WTC11 (cell line): Measurements from ENCODE around the gene TYROBP. TPM values are rescaled to one million over a fixed set of nuclear protein-coding genes. Genes with fewer than 3 reads are reported as not detected.

ENCODE experiments used
- ATAC-seq: fragments of 200-7000 bp; cut with Tn5 transposase; 2 replicates; pipeline ENCODE4 v1.10.0; 2021; ENCODE audit warnings: mild to moderate bottlenecking, moderate library complexity
- CTCF ChIA-PET: fragments of 300-600 bp; sonication (Branson Sonifier 250); formaldehyde crosslinking; loops from one replicate; lab custom pipeline; 2021; ENCODE audit warnings: antibody characterized with exemption; lab: Charles Lee
- POLR2A ChIA-PET: fragments of 350-600 bp; sonication (Branson Sonifier 250); formaldehyde crosslinking; loops from one replicate; lab custom pipeline; 2021; ENCODE audit warnings: antibody characterized with exemption; lab: Charles Lee
- DNase-seq: peaks from one replicate; pipeline ENCODE4 v3.0.0; 2021; ENCODE audit warnings: low spot score
- H3K27ac Mint-ChIP-seq: 2 replicates; pipeline ENCODE4 v1.8.0; 2021; ENCODE audit warnings: mixed read lengths
- H3K27me3 Mint-ChIP-seq: 2 replicates; pipeline ENCODE4 v1.8.0; 2021; ENCODE audit warnings: low read depth, mild to moderate bottlenecking, moderate library complexity, mixed read lengths
- H3K36me3 Mint-ChIP-seq: 2 replicates; pipeline ENCODE4 v1.8.0; 2021; ENCODE audit warnings: mixed read lengths
- H3K4me1 Mint-ChIP-seq: 2 replicates; pipeline ENCODE4 v1.8.0; 2022; ENCODE audit warnings: mixed read lengths
- H3K4me3 Mint-ChIP-seq: 2 replicates; pipeline ENCODE4 v1.8.0; 2021; ENCODE audit warnings: mild to moderate bottlenecking, moderate library complexity, mixed read lengths
- H3K9me3 Mint-ChIP-seq: 2 replicates; pipeline ENCODE4 v1.8.0; 2021; ENCODE audit warnings: mixed read lengths
- ATF3 ChIP-seq: sonication (generic); formaldehyde crosslinking; conservative IDR thresholded peaks from 2 replicates; pipeline ENCODE4 v1.8.1; 2022; ENCODE audit warnings: mild to moderate bottlenecking, missing genetic modification reagents
- CREB1 ChIP-seq: sonication (generic); formaldehyde crosslinking; IDR thresholded peaks from 2 replicates; pipeline ENCODE4 v1.8.0; 2023; ENCODE audit warnings: mild to moderate bottlenecking, missing genetic modification reagents
- ELF4 ChIP-seq: sonication (generic); formaldehyde crosslinking; IDR thresholded peaks from 2 replicates; pipeline ENCODE4 v1.8.1; 2022; ENCODE audit warnings: low read depth, mild to moderate bottlenecking, moderate library complexity, missing genetic modification reagents
- ERG ChIP-seq: fragments of 250-450 bp; sonication (Bioruptor Pico); IDR thresholded peaks from 2 replicates; pipeline ENCODE4 v1.8.0; 2021; ENCODE audit warnings: mild to moderate bottlenecking
- FOXK1 ChIP-seq: sonication (generic); formaldehyde crosslinking; IDR thresholded peaks from 2 replicates; pipeline ENCODE4 v1.8.0; 2022; ENCODE audit warnings: mild to moderate bottlenecking, moderate library complexity, missing genetic modification reagents
- GABPB1 ChIP-seq: sonication (generic); formaldehyde crosslinking; IDR thresholded peaks from 2 replicates; pipeline ENCODE4 v1.8.1; 2023; ENCODE audit warnings: mild to moderate bottlenecking, missing genetic modification reagents
- IRF1 ChIP-seq: sonication (generic); formaldehyde crosslinking; IDR thresholded peaks from 2 replicates; pipeline ENCODE4 v1.8.0; 2023; ENCODE audit warnings: missing genetic modification reagents
- KAT7 ChIP-seq: sonication (generic); formaldehyde crosslinking; IDR thresholded peaks from 2 replicates; pipeline ENCODE4 v1.8.1; 2023; ENCODE audit warnings: missing genetic modification reagents, mild to moderate bottlenecking, borderline replicate concordance
- MYBL2 ChIP-seq: sonication (generic); formaldehyde crosslinking; IDR thresholded peaks from 2 replicates; pipeline ENCODE4 v1.8.1; 2023; ENCODE audit warnings: mild to moderate bottlenecking, moderate library complexity, missing genetic modification reagents
- NR1H2 ChIP-seq: sonication (generic); formaldehyde crosslinking; IDR thresholded peaks from 2 replicates; pipeline ENCODE4 v1.9.0; 2021; ENCODE audit warnings: mild to moderate bottlenecking, moderate library complexity, missing genetic modification reagents
- PRRX2 ChIP-seq: fragments of 250-450 bp; sonication (Bioruptor Pico); IDR thresholded peaks from 2 replicates; pipeline ENCODE4 v1.8.0; 2021; ENCODE audit warnings: mild to moderate bottlenecking
- SMAD4 ChIP-seq: sonication (generic); formaldehyde crosslinking; IDR thresholded peaks from 2 replicates; pipeline ENCODE4 v1.8.0; 2022; ENCODE audit warnings: mild to moderate bottlenecking, missing genetic modification reagents
- TEAD1 ChIP-seq: sonication (generic); formaldehyde crosslinking; IDR thresholded peaks from 2 replicates; pipeline ENCODE4 v1.8.0; 2022; ENCODE audit warnings: mild to moderate bottlenecking, missing genetic modification reagents
- USF2 ChIP-seq: sonication (generic); formaldehyde crosslinking; IDR thresholded peaks from 2 replicates; pipeline ENCODE4 v1.8.1; 2023; ENCODE audit warnings: mild to moderate bottlenecking, missing genetic modification reagents, moderate library complexity
- ZNF232 ChIP-seq: sonication (generic); formaldehyde crosslinking; IDR thresholded peaks from 2 replicates; pipeline ENCODE4 v1.8.0; 2022; ENCODE audit warnings: mild to moderate bottlenecking, missing genetic modification reagents
- ZNF263 ChIP-seq: sonication (generic); formaldehyde crosslinking; IDR thresholded peaks from 2 replicates; pipeline ENCODE4 v1.8.1; 2022; ENCODE audit warnings: low read depth, mild to moderate bottlenecking, moderate library complexity, missing genetic modification reagents
- ZNF281 ChIP-seq: sonication (generic); formaldehyde crosslinking; IDR thresholded peaks from 2 replicates; pipeline ENCODE4 v1.8.0; 2023; ENCODE audit warnings: mild to moderate bottlenecking, missing genetic modification reagents
- ZNF423 ChIP-seq: fragments of 250-450 bp; sonication (Bioruptor Pico); IDR thresholded peaks from 2 replicates; pipeline ENCODE4 v2.1.2; 2022; ENCODE audit warnings: mild to moderate bottlenecking, moderate library complexity
- total RNA-seq: library from RNA; stranded (reverse); gene quantifications from 3 replicates; pipeline ENCODE4 v1.2.3, GENCODE V29; 2021
- TF ChIP-seq, protein P1 (sequence below): fragments of 250-450 bp; sonication (Bioruptor Pico); IDR thresholded peaks from 2 replicates; pipeline ENCODE4 v1.9.0; 2021; ENCODE audit warnings: mild to moderate bottlenecking

Gene TYROBP
- total RNA-seq, 1 experiment from 2014 or later, result 0.46 TPM

GRCh38 chr19:35896643-35897040 lies 11.5 kb downstream of the TYROBP start:
- no peak for TF ChIP-seq SMAD4
- TF ChIP-seq USF2 (CRISPR knock-in tag), result no peak
- TF ChIP-seq PRRX2 (CRISPR knock-in tag), result no peak
- no peak for TF ChIP-seq ERG
- no peak for TF ChIP-seq ZNF263 (CRISPR knock-in tag)
- no peak for TF ChIP-seq MYBL2 (CRISPR knock-in tag)
- TF ChIP-seq FOXK1 (CRISPR knock-in tag), result no peak
- TF ChIP-seq GABPB1 (CRISPR knock-in tag), result no peak
- TF ChIP-seq ZNF281, result no peak
- TF ChIP-seq TEAD1, result no peak
- no peak for TF ChIP-seq NR1H2
- no peak for TF ChIP-seq ELF4 (CRISPR knock-in tag)
- TF ChIP-seq ZNF232 (CRISPR knock-in tag), result no peak
- TF ChIP-seq, protein P1, sequence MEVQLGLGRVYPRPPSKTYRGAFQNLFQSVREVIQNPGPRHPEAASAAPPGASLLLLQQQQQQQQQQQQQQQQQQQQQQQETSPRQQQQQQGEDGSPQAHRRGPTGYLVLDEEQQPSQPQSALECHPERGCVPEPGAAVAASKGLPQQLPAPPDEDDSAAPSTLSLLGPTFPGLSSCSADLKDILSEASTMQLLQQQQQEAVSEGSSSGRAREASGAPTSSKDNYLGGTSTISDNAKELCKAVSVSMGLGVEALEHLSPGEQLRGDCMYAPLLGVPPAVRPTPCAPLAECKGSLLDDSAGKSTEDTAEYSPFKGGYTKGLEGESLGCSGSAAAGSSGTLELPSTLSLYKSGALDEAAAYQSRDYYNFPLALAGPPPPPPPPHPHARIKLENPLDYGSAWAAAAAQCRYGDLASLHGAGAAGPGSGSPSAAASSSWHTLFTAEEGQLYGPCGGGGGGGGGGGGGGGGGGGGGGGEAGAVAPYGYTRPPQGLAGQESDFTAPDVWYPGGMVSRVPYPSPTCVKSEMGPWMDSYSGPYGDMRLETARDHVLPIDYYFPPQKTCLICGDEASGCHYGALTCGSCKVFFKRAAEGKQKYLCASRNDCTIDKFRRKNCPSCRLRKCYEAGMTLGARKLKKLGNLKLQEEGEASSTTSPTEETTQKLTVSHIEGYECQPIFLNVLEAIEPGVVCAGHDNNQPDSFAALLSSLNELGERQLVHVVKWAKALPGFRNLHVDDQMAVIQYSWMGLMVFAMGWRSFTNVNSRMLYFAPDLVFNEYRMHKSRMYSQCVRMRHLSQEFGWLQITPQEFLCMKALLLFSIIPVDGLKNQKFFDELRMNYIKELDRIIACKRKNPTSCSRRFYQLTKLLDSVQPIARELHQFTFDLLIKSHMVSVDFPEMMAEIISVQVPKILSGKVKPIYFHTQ, result no peak
- no peak for TF ChIP-seq CREB1 (CRISPR knock-in tag)
- TF ChIP-seq IRF1 (CRISPR knock-in tag), result no peak
- TF ChIP-seq ZNF423 (CRISPR knock-in tag), result no peak
- TF ChIP-seq KAT7 (CRISPR knock-in tag), result no peak
- TF ChIP-seq ATF3, result no peak
- H3K36me3 Mint-ChIP-seq, result peaks cover 36% of the 10 kb centered on the region
- H3K9me3 Mint-ChIP-seq, result no peaks in the 10 kb centered on the region
- H3K27me3 Mint-ChIP-seq, result no peaks in the 10 kb centered on the region; the same call in 1 of the 2 replicates
- CTCF ChIA-PET, result no interaction called here
- no peak for DNase-seq
- ATAC-seq, result no peak
- peaks cover under 1% of the 10 kb centered on the region; the same call in 1 of the 2 replicates for H3K4me1 Mint-ChIP-seq
- H3K27ac Mint-ChIP-seq, result no peak overlapping the region
- no peak overlapping the region for H3K4me3 Mint-ChIP-seq
- POLR2A ChIA-PET, result no interaction called here
